Body of pancreas (tissue), 4 donors: ENCODE results near the gene CDX1. TPM values are rescaled to one million over a fixed set of nuclear protein-coding genes. Genes with fewer than 3 reads are reported as not detected.

Experiments
- ATAC-seq: fragments of 150-250 bp; one replicate; pipeline ENCODE4 v1.9.1; 2016
- DNase-seq, 4 donors: peaks; one replicate each; pipeline ENCODE4 v3.0.0-alpha.2; 2019
- H3K27ac ChIP-seq, 4 donors: fragments of 200-600 bp; sonication (generic); 1 replicate in 3 of 4; 2 replicates in 1 of 4; pipeline versions ENCODE4 v1.5.1 to v1.6.1; 2016 to 2019; ENCODE audit warnings: mild to moderate bottlenecking in 1 of 4, mixed read lengths in 1 of 4, moderate library complexity in 1 of 4
- H3K27me3 ChIP-seq, 2 donors: fragments of 200-600 bp; sonication (generic); one replicate each; pipeline ENCODE4 v1.6.0; 2016; ENCODE audit warnings: mild to moderate bottlenecking in 1 of 2
- H3K36me3 ChIP-seq, 2 donors: fragments of 200-600 bp; sonication (generic); replicated peaks in 1 of 2; 2 replicates each; pipeline ENCODE4 v1.5.1; 2016; ENCODE audit warnings: low read depth in 2 of 2; ENCODE audit not compliant: insufficient read depth in 1 of 2
- H3K4me1 ChIP-seq: fragments of 200-600 bp; sonication (generic); one replicate; pipeline ENCODE4 v1.6.0; 2016
- H3K4me3 ChIP-seq, 2 donors: fragments of 200-600 bp; sonication (generic); 1 replicate in 1 of 2; 2 replicates in 1 of 2; pipeline ENCODE4 v1.5.1; 2016 to 2019
- H3K9me3 ChIP-seq, 3 donors: fragments of 200-600 bp; sonication (generic); 1 replicate in 2 of 3; 2 replicates in 1 of 3; pipeline ENCODE4 v1.5.1; 2016
- POLR2A ChIP-seq, 3 donors: fragments of 450-650 bp; IDR thresholded peaks; one replicate each; pipeline ENCODE4 v1.6.1; 2016; ENCODE audit warnings: antibody characterized with exemption in 3 of 3, mild to moderate bottlenecking in 2 of 3
- WGBS, 2 donors: methylation state at CpG; one replicate each; pipeline ENCODE4 v1.1.5; 2017; 5-methylcytosine and 5-hydroxymethylcytosine counted together
- intact Hi-C: fragments of 100-400 bp; cut with DNase I; formaldehyde crosslinking; loops from one replicate; pipeline ENCODE4 v1.15.1; 2023
- total RNA-seq, 2 donors: library from RNA; depleted of rRNA; stranded (reverse); fragments of >200 nt; gene quantifications; one replicate each; pipeline ENCODE4 v1.1.0, GENCODE V29; 2016
- TF ChIP-seq, protein P1 (sequence below), 7 experiments: fragments of 450-650 bp in 4 of 7; fragments of 200-600 bp in 3 of 7; sonication (generic) in 3 of 7; IDR thresholded peaks; one replicate each; pipeline ENCODE4 v1.5.1; 2016 to 2019; ENCODE audit warnings: antibody characterized with exemption in 7 of 7

The CDX1 gene
- total RNA-seq, 2 donors from 2014 or later: not detected

DNA sequence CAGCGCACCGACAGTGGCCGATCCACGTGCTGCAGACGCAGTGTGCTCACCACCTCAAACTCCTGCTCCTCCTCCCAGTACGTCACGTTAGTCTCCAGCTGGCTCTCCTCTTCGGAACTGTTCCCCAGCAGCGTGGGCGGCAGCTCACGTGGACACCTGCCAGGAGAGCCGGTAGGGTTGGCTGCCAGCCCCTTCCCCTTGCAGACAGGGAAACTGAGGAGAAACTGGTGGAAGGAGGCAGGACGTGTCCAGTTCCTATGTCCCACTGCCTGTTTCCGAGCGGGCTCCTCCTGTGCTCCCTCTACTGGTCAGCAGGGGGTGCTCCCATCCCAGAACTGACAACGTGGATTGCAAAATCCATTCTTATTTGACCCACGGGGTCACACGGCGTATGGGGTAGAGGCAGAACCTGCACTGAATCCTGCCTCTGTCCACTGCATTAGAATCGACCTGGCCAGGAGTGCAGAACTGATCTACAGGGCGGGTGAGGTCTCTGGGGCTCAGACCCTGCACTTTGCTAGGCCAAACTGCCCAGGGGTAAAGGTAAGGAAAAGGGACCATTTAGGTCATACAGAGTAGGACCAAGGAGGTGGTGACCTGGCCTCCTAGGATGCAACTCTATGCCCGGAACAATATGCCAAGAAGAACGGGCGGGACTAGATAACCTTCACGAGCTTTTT is 36.6 kb upstream of the CDX1 start:
- TF ChIP-seq, protein P1, sequence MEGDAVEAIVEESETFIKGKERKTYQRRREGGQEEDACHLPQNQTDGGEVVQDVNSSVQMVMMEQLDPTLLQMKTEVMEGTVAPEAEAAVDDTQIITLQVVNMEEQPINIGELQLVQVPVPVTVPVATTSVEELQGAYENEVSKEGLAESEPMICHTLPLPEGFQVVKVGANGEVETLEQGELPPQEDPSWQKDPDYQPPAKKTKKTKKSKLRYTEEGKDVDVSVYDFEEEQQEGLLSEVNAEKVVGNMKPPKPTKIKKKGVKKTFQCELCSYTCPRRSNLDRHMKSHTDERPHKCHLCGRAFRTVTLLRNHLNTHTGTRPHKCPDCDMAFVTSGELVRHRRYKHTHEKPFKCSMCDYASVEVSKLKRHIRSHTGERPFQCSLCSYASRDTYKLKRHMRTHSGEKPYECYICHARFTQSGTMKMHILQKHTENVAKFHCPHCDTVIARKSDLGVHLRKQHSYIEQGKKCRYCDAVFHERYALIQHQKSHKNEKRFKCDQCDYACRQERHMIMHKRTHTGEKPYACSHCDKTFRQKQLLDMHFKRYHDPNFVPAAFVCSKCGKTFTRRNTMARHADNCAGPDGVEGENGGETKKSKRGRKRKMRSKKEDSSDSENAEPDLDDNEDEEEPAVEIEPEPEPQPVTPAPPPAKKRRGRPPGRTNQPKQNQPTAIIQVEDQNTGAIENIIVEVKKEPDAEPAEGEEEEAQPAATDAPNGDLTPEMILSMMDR (IDR thresholded peaks at IDR 0.05): peak; percentile 79 to 93 (median 87)
- no peak for TF ChIP-seq POLR2A (IDR thresholded peaks at IDR 0.05)
- intact Hi-C loops: loop anchor here (5.0 kb wide), 1 partner anchor 87 kb away; no protein-coding TSS in a partner anchor
- no peaks in the 10 kb centered on the region for H3K27me3 ChIP-seq
- no peak overlapping the region for H3K4me3 ChIP-seq
- DNase-seq: peak; percentile 77 to 80 (median 78)
- H3K27ac ChIP-seq: no peak overlapping the region
- no peaks in the 10 kb centered on the region for H3K9me3 ChIP-seq
- no peaks in the 10 kb centered on the region for H3K36me3 ChIP-seq
- peaks cover 8% of the 10 kb centered on the region for H3K4me1 ChIP-seq
- peak; percentile 89 for ATAC-seq
- WGBS, 2 donors: 20 to 27% methylated on average over 17 to 25 of the region's 25 CpGs

DNA sequence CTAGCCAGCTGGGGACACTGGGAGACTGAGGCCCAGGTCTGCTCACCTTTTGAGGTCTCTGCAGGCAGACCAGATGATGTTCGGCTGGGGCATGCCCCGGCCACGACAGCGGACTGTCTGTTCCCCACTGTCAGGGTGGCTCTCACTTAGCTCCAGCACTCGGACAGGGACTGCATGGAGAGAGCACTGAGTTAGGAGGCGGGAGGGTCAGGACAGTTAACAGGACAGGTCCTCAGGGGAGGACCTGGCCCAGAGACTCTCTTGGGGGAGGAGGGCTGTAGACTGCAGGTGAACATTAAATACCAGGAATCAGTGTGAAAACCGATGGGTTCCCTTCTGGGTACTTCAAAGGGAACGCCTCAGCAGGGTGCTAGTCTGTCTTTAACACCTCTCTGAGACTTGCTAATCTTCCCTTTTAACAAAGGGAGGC is 36.1 kb upstream of the CDX1 start:
- DNase-seq: no peak
- Histone ChIP-seq H3K4me1 (peaks cover 8% of the 10 kb centered on the region), H3K27me3 (no peaks in the 10 kb centered on the region), H3K4me3 (no peak overlapping the region), H3K9me3 (no peaks in the 10 kb centered on the region), H3K27ac (no peak overlapping the region), H3K36me3 (no peaks in the 10 kb centered on the region)
- WGBS, 2 donors: 51 to 78% methylated on average over 7 to 8 of the region's 8 CpGs
- intact Hi-C loops: loop anchor here (5.0 kb wide), 1 partner anchor 87 kb away; no protein-coding TSS in a partner anchor
- TF ChIP-seq POLR2A (IDR thresholded peaks at IDR 0.05): no peak
- TF ChIP-seq, protein P1 (IDR thresholded peaks at IDR 0.05): no peak
- ATAC-seq: no peak

DNA sequence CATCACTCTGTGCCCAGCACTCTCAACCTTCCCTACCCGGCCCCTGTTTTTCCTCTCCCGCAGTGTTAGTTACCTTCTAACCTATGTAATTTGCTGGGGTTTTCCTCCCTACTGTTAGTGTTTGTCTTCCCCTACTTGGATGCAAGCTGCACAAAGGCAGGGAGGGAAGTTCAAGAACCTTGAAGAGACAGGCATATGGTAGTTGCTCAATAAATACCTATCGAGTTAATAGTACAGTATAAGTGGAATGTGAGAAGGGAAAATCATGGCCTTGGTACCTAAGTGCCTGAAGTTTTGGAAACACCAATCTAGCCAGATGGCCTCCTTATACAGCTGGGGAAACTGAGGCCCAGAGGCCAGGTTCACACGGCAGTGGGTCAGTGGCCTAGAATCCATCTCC is 35.1 kb upstream of the CDX1 start:
- DNase-seq (no peak), ATAC-seq (no peak)
- Histone ChIP-seq H3K27ac (no peak overlapping the region), H3K4me1 (peaks cover 8% of the 10 kb centered on the region), H3K9me3 (no peaks in the 10 kb centered on the region), H3K4me3 (no peak overlapping the region), H3K36me3 (no peaks in the 10 kb centered on the region), H3K27me3 (no peaks in the 10 kb centered on the region)
- TF ChIP-seq, protein P1 (IDR thresholded peaks at IDR 0.05): no peak
- TF ChIP-seq POLR2A (IDR thresholded peaks at IDR 0.05): no peak
- intact Hi-C loops: loop anchor here (5.0 kb wide), 1 partner anchor 86 kb away; no protein-coding TSS in a partner anchor
- WGBS, 2 donors: 86% methylated on average over 4 of the region's 4 CpGs

DNA sequence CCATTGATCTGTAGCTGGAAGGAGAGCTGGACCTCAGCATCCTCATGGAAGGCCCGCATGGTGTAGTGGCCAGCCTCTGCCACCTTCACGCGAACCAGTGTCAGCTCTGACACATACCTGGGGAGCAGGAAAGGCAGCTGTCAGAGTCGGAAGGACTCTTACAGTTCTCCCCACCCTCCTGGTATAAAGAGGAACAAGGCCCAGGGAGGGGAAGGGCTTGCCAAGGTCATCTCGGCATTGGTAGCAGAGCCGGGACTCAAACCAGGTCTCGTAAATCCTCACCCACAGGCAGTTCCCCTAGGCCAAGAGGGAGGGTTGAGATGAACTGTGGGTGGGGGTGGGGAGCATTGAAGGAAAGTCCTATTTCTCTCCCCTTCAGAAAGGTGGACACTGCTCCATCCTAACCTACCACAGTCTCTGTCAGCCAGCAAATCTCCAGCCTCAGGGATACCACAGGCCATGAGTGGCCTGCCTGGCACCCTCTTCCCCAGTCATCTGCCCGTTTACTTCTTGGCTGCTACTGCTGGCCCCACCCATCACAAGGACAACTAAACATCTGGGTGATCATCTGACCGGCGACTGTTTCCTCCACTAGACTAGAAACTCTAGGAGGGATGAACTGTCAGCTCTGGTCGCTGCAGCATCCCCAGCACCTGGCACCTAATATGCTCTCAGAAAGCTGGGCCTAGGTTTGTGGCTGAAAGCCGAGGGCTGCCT is 34.4 kb upstream of the CDX1 start:
- no peak overlapping the region for H3K27ac ChIP-seq
- ATAC-seq: no peak
- no peak overlapping the region for H3K4me3 ChIP-seq
- peaks cover 12% of the 10 kb centered on the region for H3K4me1 ChIP-seq
- DNase-seq: no peak
- intact Hi-C loops: loop anchor here (5.0 kb wide), 1 partner anchor 85 kb away; no protein-coding TSS in a partner anchor
- H3K27me3 ChIP-seq: no peaks in the 10 kb centered on the region
- H3K36me3 ChIP-seq: no peaks in the 10 kb centered on the region
- 60 to 67% methylated on average over 12 of the region's 12 CpGs for WGBS, 2 donors
- no peaks in the 10 kb centered on the region for H3K9me3 ChIP-seq
- TF ChIP-seq, protein P1 (IDR thresholded peaks at IDR 0.05): no peak
- no peak for TF ChIP-seq POLR2A (IDR thresholded peaks at IDR 0.05)
